Stimulated activated CD4-positive, alpha-beta T cell treated with anti-CD3 and anti-CD28 coated beads, Interleukin-1b, Interleukin-23, amount 100 ng/mL, for 24 hours (primary cell): ENCODE results near the gene ABCC1.
A peak's percentile ranks its signal among the peaks of the same experiment; 100 is the strongest.
"Not testable (repeated sequence)": the region's sequence is repeated elsewhere in the genome, so short reads cannot be mapped to it uniquely, and the experiment has no call there.

ENCODE experiments used
- DNase-seq, 4 experiments: peaks; one replicate each; pipeline ENCODE4 v3.0.0-alpha.2; 2020; ENCODE audit warnings: low read depth in 4 of 4, low spot score in 1 of 4

ABCC1 gene

GRCh38 chr16:15949210-15950160 lies at the start of gene ABCC1:
Gene ABCC1 (plus strand): TSS chr16:15949616. CDS start chr16:15949752, 136 bp downstream.
- peak in 3 of 4 experiments; percentile 40 to 42 (median 40) for DNase-seq

GRCh38 chr16:15900357-15900756 lies 49.1 kb upstream of the ABCC1 start:
- DNase-seq: no peak

- DNase-seq: no peak
These were observed 48.4 kb upstream of the ABCC1 start for GRCh38 chr16:15900901-15901500.

GRCh38 chr16:15903960-15904359 lies 45.5 kb upstream of the ABCC1 start:
- no peak for DNase-seq

- DNase-seq: no peak
These were observed 43.0 kb upstream of the ABCC1 start for GRCh38 chr16:15906439-15906838.

- peak in 1 of 4 experiments; percentile 12 for DNase-seq
These were observed 41.4 kb upstream of the ABCC1 start for GRCh38 chr16:15907863-15908478.

- no peak for DNase-seq
These were observed 38.2 kb upstream of the ABCC1 start for GRCh38 chr16:15911198-15911597.

- no peak for DNase-seq
These were observed 36.2 kb upstream of the ABCC1 start for GRCh38 chr16:15913046-15913698.

- DNase-seq: no peak
These were observed 33.8 kb upstream of the ABCC1 start for GRCh38 chr16:15915555-15916081.

GRCh38 chr16:15916323-15916722 lies 33.1 kb upstream of the ABCC1 start:
- DNase-seq: no peak

- DNase-seq: not testable (repeated sequence)
These were observed 31.1 kb upstream of the ABCC1 start for GRCh38 chr16:15918314-15918713.

- DNase-seq: no peak
These were observed 30.1 kb upstream of the ABCC1 start for GRCh38 chr16:15919331-15919730.

GRCh38 chr16:15924996-15925395 lies 24.4 kb upstream of the ABCC1 start:
- DNase-seq: no peak

GRCh38 chr16:15925631-15926030 lies 23.8 kb upstream of the ABCC1 start:
- no peak for DNase-seq

- no peak for DNase-seq
These were observed 20.9 kb upstream of the ABCC1 start for GRCh38 chr16:15928261-15929104.

- DNase-seq: no peak
These were observed 16.5 kb upstream of the ABCC1 start for GRCh38 chr16:15932939-15933338.

- no peak for DNase-seq
These were observed 15.6 kb upstream of the ABCC1 start for GRCh38 chr16:15933781-15934180.

GRCh38 chr16:15934991-15935390 lies 14.4 kb upstream of the ABCC1 start:
- DNase-seq: no peak

- not testable (repeated sequence) for DNase-seq
These were observed 12.6 kb upstream of the ABCC1 start for GRCh38 chr16:15936809-15937208.
